HUES64 (cell line): ENCODE data around the gene GATA5.
"Not testable (repeated sequence)": the region's sequence is repeated elsewhere in the genome, so short reads cannot be mapped to it uniquely, and the experiment has no call there.

ENCODE experiments used
- H3K27ac ChIP-seq: 2 replicates; pipeline ENCODE4 v1.7.0; 2013; ENCODE audit warnings: low read depth, low read length, inconsistent platforms
- H3K27me3 ChIP-seq: 2 replicates; pipeline ENCODE4 v1.6.1; 2013; ENCODE audit warnings: mild to moderate bottlenecking, low read length; ENCODE audit not compliant: insufficient read depth
- H3K36me3 ChIP-seq: 2 replicates; pipeline ENCODE4 v1.6.1; 2013; ENCODE audit warnings: mild to moderate bottlenecking, low read length; ENCODE audit not compliant: insufficient read depth
- H3K4me1 ChIP-seq: 2 replicates; pipeline ENCODE4 v1.6.1; 2013; ENCODE audit warnings: mild to moderate bottlenecking, low read length, moderate library complexity; ENCODE audit not compliant: insufficient read depth
- H3K4me3 ChIP-seq: 2 replicates; pipeline ENCODE4 v1.5.1; 2013; ENCODE audit warnings: mild to moderate bottlenecking, low read length, moderate library complexity
- H3K9ac ChIP-seq: 2 replicates; pipeline ENCODE4 v1.6.1; 2013; ENCODE audit warnings: mild to moderate bottlenecking, low read depth, low read length
- H3K9me3 ChIP-seq: 2 replicates; pipeline ENCODE4 v1.6.1; 2013; ENCODE audit warnings: low read depth, low read length; ENCODE audit not compliant: insufficient read depth
- WGBS: fragments of 150-250, 120-280 bp; methylation state at CpG from one replicate; pipeline ENCODE4 v1.1.7; 2013; ENCODE audit warnings: missing lambda C conversion rate; 5-methylcytosine and 5-hydroxymethylcytosine counted together

The GATA5 gene

GRCh38 chr20:62494537-62494936 is 18.7 kb upstream of the GATA5 start:
- H3K4me3 ChIP-seq, result no peak overlapping the region
- H3K4me1 ChIP-seq, result no peaks in the 10 kb centered on the region
- no peaks in the 10 kb centered on the region for H3K9me3 ChIP-seq
- H3K27ac ChIP-seq, result no peak overlapping the region
- no peak overlapping the region for H3K9ac ChIP-seq
- peaks cover 3% of the 10 kb centered on the region for H3K27me3 ChIP-seq
- no peaks in the 10 kb centered on the region for H3K36me3 ChIP-seq
- 53% methylated on average over 7 of the region's 7 CpGs for WGBS

- Histone ChIP-seq H3K4me3 (no peak overlapping the region), H3K9me3 (no peaks in the 10 kb centered on the region), H3K4me1 (no peaks in the 10 kb centered on the region), H3K27me3 (peaks cover 3% of the 10 kb centered on the region), H3K36me3 (no peaks in the 10 kb centered on the region), H3K27ac (no peak overlapping the region), H3K9ac (no peak overlapping the region)
- 93% methylated on average over 10 of the region's 10 CpGs for WGBS
Measured at GRCh38 chr20:62493886-62494285, 18.1 kb upstream of the GATA5 start.

- Histone ChIP-seq H3K36me3 (no peaks in the 10 kb centered on the region), H3K27ac (no peak overlapping the region), H3K4me3 (no peak overlapping the region), H3K4me1 (no peaks in the 10 kb centered on the region), H3K9ac (no peak overlapping the region), H3K27me3 (peaks cover 3% of the 10 kb centered on the region), H3K9me3 (no peaks in the 10 kb centered on the region)
- WGBS, result 94% methylated on average over 15 of the region's 15 CpGs
Measured at GRCh38 chr20:62493253-62493885, 17.6 kb upstream of the GATA5 start.

GRCh38 chr20:62492711-62493110 is 16.9 kb upstream of the GATA5 start:
- Histone ChIP-seq H3K4me1 (no peaks in the 10 kb centered on the region), H3K4me3 (no peak overlapping the region), H3K27me3 (peaks cover 4% of the 10 kb centered on the region), H3K9me3 (no peaks in the 10 kb centered on the region), H3K27ac (no peak overlapping the region), H3K36me3 (no peaks in the 10 kb centered on the region), H3K9ac (no peak overlapping the region)
- WGBS, result 94% methylated on average over 10 of the region's 10 CpGs

- not testable (repeated sequence) for H3K9me3 ChIP-seq, H3K27me3 ChIP-seq, H3K36me3 ChIP-seq, H3K4me1 ChIP-seq, H3K4me3 ChIP-seq, H3K27ac ChIP-seq, H3K9ac ChIP-seq
- WGBS, result 81% methylated on average over 4 of the region's 4 CpGs
Measured at GRCh38 chr20:62490783-62491182, 15.0 kb upstream of the GATA5 start.

GRCh38 chr20:62489932-62490263 is 14.1 kb upstream of the GATA5 start:
- Histone ChIP-seq H3K9me3 (no peaks in the 10 kb centered on the region), H3K27me3 (peaks cover 5% of the 10 kb centered on the region; the same call in 1 of the 2 replicates), H3K9ac (no peak overlapping the region), H3K36me3 (no peaks in the 10 kb centered on the region), H3K4me3 (no peak overlapping the region), H3K4me1 (peaks cover 6% of the 10 kb centered on the region; the same call in 1 of the 2 replicates), H3K27ac (no peak overlapping the region)
- 89% methylated on average over 8 of the region's 8 CpGs for WGBS

GRCh38 chr20:62489186-62489931 is 13.6 kb upstream of the GATA5 start:
- no peak overlapping the region for H3K27ac ChIP-seq
- WGBS, result 86% methylated on average over 17 of the region's 18 CpGs

GRCh38 chr20:62488470-62488869 is 12.7 kb upstream of the GATA5 start:
- Histone ChIP-seq H3K9me3 (no peaks in the 10 kb centered on the region), H3K36me3 (no peaks in the 10 kb centered on the region), H3K4me1 (peaks cover 6% of the 10 kb centered on the region; the same call in 1 of the 2 replicates), H3K9ac (no peak overlapping the region), H3K4me3 (no peak overlapping the region), H3K27me3 (peaks cover 17% of the 10 kb centered on the region), H3K27ac (no peak overlapping the region)
- 86% methylated on average over 3 of the region's 3 CpGs for WGBS

More at GRCh38 chr20:62489186-62489931, 13.6 kb upstream of the GATA5 start:
- Histone ChIP-seq H3K4me3 (no peak overlapping the region), H3K9ac (no peak overlapping the region), H3K27me3 (peaks cover 8% of the 10 kb centered on the region; the same call in 1 of the 2 replicates), H3K9me3 (no peaks in the 10 kb centered on the region), H3K4me1 (peaks cover 6% of the 10 kb centered on the region; the same call in 1 of the 2 replicates), H3K36me3 (no peaks in the 10 kb centered on the region)

GRCh38 chr20:62487561-62488354 is 12.0 kb upstream of the GATA5 start:
- 62% methylated on average over 12 of the region's 14 CpGs for WGBS
- Histone ChIP-seq H3K27ac (no peak overlapping the region), H3K4me1 (peaks cover 11% of the 10 kb centered on the region; the same call in 1 of the 2 replicates), H3K9me3 (no peaks in the 10 kb centered on the region), H3K27me3 (peaks cover 24% of the 10 kb centered on the region), H3K36me3 (no peaks in the 10 kb centered on the region), H3K9ac (no peak overlapping the region), H3K4me3 (no peak overlapping the region)

GRCh38 chr20:62487118-62487517 is 11.3 kb upstream of the GATA5 start:
- no peaks in the 10 kb centered on the region for H3K36me3 ChIP-seq
- peaks cover 30% of the 10 kb centered on the region for H3K27me3 ChIP-seq
- no peak overlapping the region for H3K27ac ChIP-seq
- no peaks in the 10 kb centered on the region for H3K9me3 ChIP-seq
- WGBS, result 75% methylated on average over 21 of the region's 21 CpGs
- peaks cover 18% of the 10 kb centered on the region for H3K4me1 ChIP-seq
- no peak overlapping the region for H3K4me3 ChIP-seq
- no peak overlapping the region for H3K9ac ChIP-seq

- Histone ChIP-seq H3K9ac (no peak overlapping the region), H3K4me1 (peaks cover 24% of the 10 kb centered on the region), H3K27me3 (peaks cover 37% of the 10 kb centered on the region), H3K27ac (no peak overlapping the region), H3K9me3 (no peaks in the 10 kb centered on the region), H3K4me3 (no peak overlapping the region), H3K36me3 (no peaks in the 10 kb centered on the region)
- 87% methylated on average over 13 of the region's 13 CpGs for WGBS
Measured at GRCh38 chr20:62486484-62486883, 10.7 kb upstream of the GATA5 start.
